Liver (tissue), 3 donors: Measurements from ENCODE around the gene QKI.

Experiments
- EGR1 ChIP-seq, 2 donors: IDR thresholded peaks; 2 replicates each; pipeline ENCODE4 v1.6.1; 2016 to 2018; ENCODE audit warnings: antibody characterized with exemption in 2 of 2, low read depth in 2 of 2
- GABPA ChIP-seq, 2 donors: IDR thresholded peaks in 1 of 2; conservative IDR thresholded peaks in 1 of 2; 2 replicates each; pipeline ENCODE4 v1.6.1; 2016; ENCODE audit warnings: antibody characterized with exemption in 2 of 2, mild to moderate bottlenecking in 1 of 2, moderate library complexity in 1 of 2
- HNF4A ChIP-seq, 2 donors: conservative IDR thresholded peaks; 2 replicates each; pipeline ENCODE4 v1.6.1; 2016; ENCODE audit warnings: antibody characterized with exemption in 2 of 2, mild to moderate bottlenecking in 2 of 2
- JUND ChIP-seq, 2 donors: IDR thresholded peaks; 2 replicates each; pipeline ENCODE4 v1.6.1; 2016; ENCODE audit warnings: antibody characterized with exemption in 2 of 2
- MAX ChIP-seq: IDR thresholded peaks from 2 replicates; pipeline ENCODE4 v1.6.1; 2016; ENCODE audit warnings: antibody characterized with exemption
- NR2F2 ChIP-seq: IDR thresholded peaks from 2 replicates; pipeline ENCODE4 v1.6.1; 2016; ENCODE audit warnings: antibody characterized with exemption
- RAD21 ChIP-seq, 2 donors: IDR thresholded peaks; 2 replicates each; pipeline ENCODE4 v1.6.1; 2016; ENCODE audit warnings: antibody characterized with exemption in 2 of 2, mild to moderate bottlenecking in 2 of 2
- REST ChIP-seq: IDR thresholded peaks from 2 replicates; pipeline ENCODE4 v1.6.1; 2016; ENCODE audit warnings: antibody characterized with exemption, mild to moderate bottlenecking
- SP1 ChIP-seq: IDR thresholded peaks from 2 replicates; pipeline ENCODE4 v1.6.1; 2018; ENCODE audit warnings: antibody characterized with exemption, mild to moderate bottlenecking
- TAF1 ChIP-seq: conservative IDR thresholded peaks from 2 replicates; pipeline ENCODE4 v1.6.1; 2016; ENCODE audit warnings: antibody characterized with exemption, mild to moderate bottlenecking
- YY1 ChIP-seq: IDR thresholded peaks from 2 replicates; pipeline ENCODE4 v1.6.1; 2016; ENCODE audit warnings: antibody characterized with exemption, mild to moderate bottlenecking
- TF ChIP-seq, protein P1 (sequence below): fragments of 150-350 bp; IDR thresholded peaks from 2 replicates; pipeline ENCODE4 v1.5.1; 2017; ENCODE audit warnings: improper control_type of control experiment, low read depth, low read length; ENCODE audit not compliant: missing input control
- TF ChIP-seq, protein P2 (sequence below): IDR thresholded peaks from 2 replicates; pipeline ENCODE4 v1.6.1; 2016; ENCODE audit warnings: antibody characterized with exemption
- donor health status: healthy.
- donor health status: healthy.

DNA sequence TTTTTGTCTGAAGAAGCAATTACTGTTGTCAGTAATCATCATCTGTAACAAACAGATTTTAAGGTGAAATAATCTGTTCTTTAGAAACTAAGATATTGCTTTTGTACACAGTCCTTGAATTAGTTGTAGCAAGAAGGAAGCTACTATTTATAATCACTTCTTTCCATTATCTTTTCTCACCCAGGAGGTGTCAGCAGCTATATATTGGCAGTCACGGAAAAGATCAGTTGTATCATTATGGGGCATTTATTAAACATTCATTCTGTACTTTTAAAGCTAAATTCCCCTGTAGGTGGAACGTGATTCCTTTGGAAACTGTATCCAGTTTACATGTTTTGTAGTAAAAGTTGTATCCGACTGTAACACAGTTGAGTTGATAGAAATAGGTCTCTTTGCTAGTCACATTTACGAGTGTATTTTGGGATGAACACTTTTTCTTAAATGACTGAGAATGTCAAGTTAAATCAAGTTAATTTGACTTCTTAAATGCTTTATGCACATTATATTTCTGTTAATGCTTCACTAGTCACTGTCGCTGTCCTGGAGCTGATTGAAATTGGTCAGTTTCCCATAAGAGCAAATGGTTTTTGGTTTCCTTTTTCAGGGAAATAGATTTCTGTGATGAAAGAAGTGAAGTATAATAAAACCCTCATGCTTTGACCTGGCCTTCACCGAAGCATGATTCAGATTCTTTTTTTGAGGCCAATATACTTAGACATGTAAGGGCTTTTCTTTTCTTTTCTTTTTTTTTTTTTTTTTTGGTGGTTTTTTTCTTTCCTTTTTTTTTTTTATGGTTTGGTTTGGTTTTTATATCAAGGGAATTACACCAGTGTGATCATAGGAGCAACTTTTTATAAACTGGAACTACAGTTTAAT, 5.1 kb downstream of the QKI start:
- TF ChIP-seq, protein P1, sequence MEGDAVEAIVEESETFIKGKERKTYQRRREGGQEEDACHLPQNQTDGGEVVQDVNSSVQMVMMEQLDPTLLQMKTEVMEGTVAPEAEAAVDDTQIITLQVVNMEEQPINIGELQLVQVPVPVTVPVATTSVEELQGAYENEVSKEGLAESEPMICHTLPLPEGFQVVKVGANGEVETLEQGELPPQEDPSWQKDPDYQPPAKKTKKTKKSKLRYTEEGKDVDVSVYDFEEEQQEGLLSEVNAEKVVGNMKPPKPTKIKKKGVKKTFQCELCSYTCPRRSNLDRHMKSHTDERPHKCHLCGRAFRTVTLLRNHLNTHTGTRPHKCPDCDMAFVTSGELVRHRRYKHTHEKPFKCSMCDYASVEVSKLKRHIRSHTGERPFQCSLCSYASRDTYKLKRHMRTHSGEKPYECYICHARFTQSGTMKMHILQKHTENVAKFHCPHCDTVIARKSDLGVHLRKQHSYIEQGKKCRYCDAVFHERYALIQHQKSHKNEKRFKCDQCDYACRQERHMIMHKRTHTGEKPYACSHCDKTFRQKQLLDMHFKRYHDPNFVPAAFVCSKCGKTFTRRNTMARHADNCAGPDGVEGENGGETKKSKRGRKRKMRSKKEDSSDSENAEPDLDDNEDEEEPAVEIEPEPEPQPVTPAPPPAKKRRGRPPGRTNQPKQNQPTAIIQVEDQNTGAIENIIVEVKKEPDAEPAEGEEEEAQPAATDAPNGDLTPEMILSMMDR: no peak
- TF ChIP-seq TAF1 (no peak), REST (peak; percentile 85), MAX (no peak), HNF4A (conservative IDR thresholded peaks at IDR 0.05) (peak in 1 of 2 donors; percentile 9), JUND (IDR thresholded peaks at IDR 0.05) (no peak), YY1 (no peak), RAD21 (IDR thresholded peaks at IDR 0.05) (peak; percentile 24 to 28), EGR1 (IDR thresholded peaks at IDR 0.05; ENCODE audit: low read depth in 2 of 2) (no peak), NR2F2 (no peak), SP1 (peak; percentile 13), GABPA (IDR thresholded peaks at IDR 0.05 in 1 of 2, conservative IDR thresholded peaks at IDR 0.05 in 1 of 2) (no peak)
- TF ChIP-seq, protein P2, sequence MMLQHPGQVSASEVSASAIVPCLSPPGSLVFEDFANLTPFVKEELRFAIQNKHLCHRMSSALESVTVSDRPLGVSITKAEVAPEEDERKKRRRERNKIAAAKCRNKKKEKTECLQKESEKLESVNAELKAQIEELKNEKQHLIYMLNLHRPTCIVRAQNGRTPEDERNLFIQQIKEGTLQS: no peak
